Suprapubic skin (tissue), 3 donors: ENCODE data around the gene OR5V1.
"Not testable (repeated sequence)": the region's sequence is repeated elsewhere in the genome, so short reads cannot be mapped to it uniquely, and the experiment has no call there.

ENCODE experiments used
- CTCF ChIP-seq, 2 donors: fragments of 200-600 bp in 1 of 2; fragments of 450-650 bp in 1 of 2; sonication (generic) in 1 of 2; IDR thresholded peaks; one replicate each; pipeline ENCODE4 v1.5.1; 2016 to 2019; ENCODE audit warnings: antibody characterized with exemption in 2 of 2, mild to moderate bottlenecking in 1 of 2, moderate library complexity in 1 of 2
- POLR2AphosphoS5 ChIP-seq, 3 donors: sonication (generic); formaldehyde crosslinking; IDR thresholded peaks; one replicate each; pipeline ENCODE4 v1.6.1; 2017; ENCODE audit warnings: antibody characterized with exemption in 3 of 3

- TF ChIP-seq POLR2AphosphoS5, CTCF (IDR thresholded peaks at IDR 0.05): not testable (repeated sequence)
Observed at GRCh38 chr6:29349348-29349747, 19.3 kb downstream of the OR5V1 start.
